ENCODE measurements around the gene CADM1.

Gene CADM1

GRCh38 chr11:115515647-115516395, 11.6 kb upstream of the CADM1 start:
- DNase-seq (ENCODE audit: low spot score) = no peak

DNA sequence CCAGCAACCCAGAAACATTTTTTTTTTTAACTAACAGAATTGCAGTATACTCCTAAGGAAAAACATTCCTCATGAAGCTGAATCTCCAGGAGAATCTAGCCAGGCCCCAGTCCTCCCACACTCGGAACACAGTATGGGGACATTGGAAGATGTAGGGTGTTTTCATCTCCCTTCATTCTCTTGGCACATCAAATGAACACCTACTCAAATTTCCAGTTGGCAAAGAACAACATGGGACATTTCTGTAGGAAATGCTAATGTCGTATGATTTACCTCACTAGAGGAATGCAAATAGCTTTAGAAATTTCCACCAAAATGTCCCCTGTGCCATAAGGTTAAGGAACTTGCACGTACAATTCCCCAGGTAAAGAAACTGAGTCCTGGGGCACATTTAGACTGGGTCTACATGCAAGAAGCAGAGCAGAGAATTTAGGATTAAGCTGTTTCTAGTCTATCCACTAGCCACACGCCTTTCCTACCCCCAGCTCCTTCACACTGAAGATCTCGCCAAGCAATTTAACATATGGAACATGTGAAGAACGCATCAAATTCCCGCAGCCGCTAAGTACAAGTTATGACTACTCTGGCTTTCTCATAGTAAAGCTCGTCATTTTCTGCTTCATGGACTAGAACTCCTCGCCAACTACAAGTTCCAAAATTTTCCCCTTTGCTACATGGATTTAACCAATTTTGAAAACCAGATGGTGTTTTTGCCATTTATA, 2.9 kb upstream of the CADM1 start:
- no peak for DNase-seq (ENCODE audit: low spot score)

DNA sequence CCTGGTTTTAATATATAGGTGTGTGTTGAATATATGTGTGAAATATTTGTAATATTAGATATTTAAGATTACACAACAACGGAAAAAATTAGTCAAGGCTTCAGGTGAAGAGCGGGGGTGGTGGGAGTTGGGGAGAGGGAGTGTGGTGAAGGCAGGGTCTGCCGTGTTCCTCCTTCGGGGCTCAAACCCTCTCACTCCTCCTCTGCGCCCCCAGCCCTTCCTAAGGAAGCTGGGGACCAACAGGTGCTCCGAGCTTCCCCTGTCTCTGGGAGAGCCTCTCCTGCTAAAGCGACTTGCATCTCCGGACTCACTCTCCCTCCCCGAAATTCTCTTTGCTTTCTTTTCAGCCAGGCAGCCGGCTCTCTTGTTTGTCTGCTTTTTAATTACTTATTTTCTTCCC, 960 bp upstream of the CADM1 start:
- no peak for DNase-seq (ENCODE audit: low spot score)

DNA sequence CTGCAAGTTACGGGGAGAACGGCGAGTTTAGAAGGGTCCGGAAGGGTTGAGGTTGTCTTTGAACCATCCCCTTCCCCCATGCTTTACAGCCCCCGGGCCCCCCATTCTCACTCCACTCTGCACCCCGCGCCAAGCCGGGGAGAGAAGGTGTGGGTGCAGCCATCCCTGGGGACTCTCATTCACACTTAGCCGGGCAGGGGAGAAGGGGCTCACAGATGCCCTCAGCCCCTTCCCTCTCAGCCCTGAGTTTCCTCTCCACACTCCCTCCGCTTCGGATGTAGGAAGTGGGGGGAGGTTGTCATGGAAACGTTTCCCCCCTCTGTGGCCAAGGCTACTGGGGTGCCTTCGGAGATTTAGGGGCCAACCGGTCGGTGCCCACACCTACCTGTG, 334 bp downstream of the CADM1 start:
- no peak for DNase-seq (ENCODE audit: low spot score)

DNA sequence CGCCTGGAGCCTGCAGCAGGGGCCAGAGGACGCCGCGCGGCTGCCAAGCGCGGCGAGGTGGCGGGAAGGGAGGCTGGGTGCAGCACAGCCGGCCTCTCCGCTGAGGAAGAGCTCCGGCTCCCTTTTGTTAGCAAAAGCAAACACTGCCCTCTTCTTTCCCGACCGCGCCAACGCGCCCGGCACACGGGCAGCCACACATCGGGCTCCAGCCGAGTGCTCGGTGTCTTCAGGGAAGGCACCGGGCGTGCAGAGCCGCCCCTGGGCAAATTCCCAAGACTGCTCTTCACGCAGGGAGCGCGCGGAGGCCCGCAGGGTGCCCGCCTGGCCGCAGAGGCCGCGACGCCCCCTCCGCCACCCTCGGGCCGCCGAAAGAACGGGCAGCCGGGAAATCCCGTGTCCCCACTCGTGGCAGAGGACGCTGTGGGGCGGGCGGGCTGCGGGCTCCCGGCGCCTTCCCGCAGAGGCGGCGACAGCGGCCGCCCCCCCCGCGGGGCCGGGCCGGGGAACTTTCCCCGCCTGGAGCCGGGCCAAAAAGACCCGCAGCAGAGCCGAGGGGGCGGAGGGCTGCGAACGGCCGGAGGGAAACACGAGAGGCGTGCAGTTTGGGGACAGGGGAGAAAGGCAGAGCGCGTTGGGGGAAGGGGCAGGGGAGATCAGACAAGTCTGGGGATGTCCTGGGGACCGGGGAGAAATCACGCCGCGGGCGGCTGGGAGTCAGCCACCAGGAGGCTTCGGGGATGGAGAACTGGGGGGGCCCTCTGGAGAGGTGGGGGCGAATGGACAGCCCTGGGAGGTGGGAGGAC, 931 bp downstream of the CADM1 start:
- DNase-seq (ENCODE audit: low spot score) = peak; percentile 21

DNA sequence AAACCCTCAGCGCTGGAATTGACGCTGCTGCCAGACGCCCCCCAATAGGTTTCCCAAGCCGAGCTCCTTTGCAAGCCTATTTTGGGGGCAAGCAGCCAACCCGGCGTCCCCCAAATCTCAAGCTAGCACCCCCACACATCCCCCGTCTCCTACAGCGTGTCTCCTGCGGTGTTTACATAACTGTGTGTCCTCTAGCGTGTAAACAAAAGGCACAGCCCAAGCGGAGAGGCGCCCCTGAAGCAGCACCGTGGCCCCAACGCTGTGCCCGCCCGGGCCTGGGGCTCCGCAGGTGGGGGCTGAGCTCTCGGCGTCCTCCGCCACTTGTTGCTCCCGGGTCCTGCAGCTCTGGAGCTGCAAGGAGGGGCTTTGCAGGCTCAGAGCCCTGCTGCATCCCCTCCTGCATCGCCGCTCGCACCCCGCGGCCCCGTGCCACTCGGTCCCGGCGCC, 1.6 kb downstream of the CADM1 start:
- DNase-seq (ENCODE audit: low spot score) = no peak

- DNase-seq (ENCODE audit: low spot score) = no peak
These were observed 2.2 kb downstream of the CADM1 start for GRCh38 chr11:115501893-115502589.

GRCh38 chr11:115501502-115501892, 2.7 kb downstream of the CADM1 start:
- DNase-seq (ENCODE audit: low spot score) = no peak

GRCh38 chr11:115500547-115501501, 3.4 kb downstream of the CADM1 start:
- no peak for DNase-seq (ENCODE audit: low spot score)

DNA sequence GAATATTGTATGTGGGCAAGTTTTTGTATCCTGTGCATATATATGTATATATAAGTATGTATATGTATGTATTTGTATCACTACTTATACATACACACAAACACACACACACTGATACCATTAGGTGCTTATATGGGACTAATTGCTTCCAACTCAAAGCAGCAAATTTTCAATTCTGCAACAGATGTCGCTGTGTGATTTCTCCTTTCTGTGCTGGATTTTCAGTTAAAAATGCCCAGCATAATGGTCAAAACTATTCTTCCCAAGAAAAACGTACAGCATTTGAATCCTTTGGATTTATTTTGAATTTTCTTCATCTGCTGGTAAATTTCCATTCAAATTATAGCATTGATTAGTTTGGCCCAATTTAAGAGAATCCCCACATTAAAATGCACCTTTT, 4.3 kb downstream of the CADM1 start:
- no peak for DNase-seq (ENCODE audit: low spot score)

GRCh38 chr11:115499241-115499799, 4.9 kb downstream of the CADM1 start:
- no peak for DNase-seq (ENCODE audit: low spot score)

DNA sequence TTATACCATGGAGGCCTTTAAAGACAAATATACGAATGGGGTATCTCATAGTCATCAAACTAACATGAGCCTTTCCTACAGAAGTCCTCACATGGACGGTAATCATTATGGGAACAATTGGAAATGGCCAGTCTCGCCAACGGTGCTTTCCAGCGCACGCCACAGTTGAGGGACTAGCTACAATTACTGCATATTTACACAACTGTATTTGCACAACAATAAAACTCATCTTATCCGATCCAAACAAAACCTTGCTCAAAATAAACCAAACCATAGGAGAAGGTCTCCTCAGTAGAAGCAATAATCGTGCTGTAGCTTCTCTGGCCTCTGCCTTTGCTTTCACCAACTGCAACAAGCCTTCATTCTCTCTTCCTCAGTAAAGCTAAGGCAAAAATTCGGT, 5.9 kb downstream of the CADM1 start:
- no peak for DNase-seq (ENCODE audit: low spot score)

DNA sequence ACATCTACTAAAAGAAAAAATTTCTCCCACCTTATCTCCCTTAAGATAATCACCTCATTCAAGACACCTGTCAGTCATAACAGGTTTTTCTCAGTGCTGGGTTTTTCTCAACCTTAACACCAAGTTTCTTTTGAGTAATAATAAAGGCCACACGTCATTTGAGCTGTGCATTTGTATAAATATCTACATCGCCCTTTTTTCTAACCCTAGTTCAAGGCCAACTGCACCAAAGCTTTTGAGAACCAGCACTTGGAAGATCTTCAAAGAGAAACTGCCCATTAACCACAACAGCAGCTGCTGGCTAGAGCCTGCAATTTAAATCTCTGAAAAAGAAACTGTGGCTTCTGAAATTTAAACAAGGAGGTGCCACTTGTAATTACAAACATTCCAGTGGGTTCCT, 6.9 kb downstream of the CADM1 start:
- no peak for DNase-seq (ENCODE audit: low spot score)

- DNase-seq (ENCODE audit: low spot score) = no peak
These were observed 7.3 kb downstream of the CADM1 start for GRCh38 chr11:115496892-115497291.

- DNase-seq (ENCODE audit: low spot score) = no peak
These were observed 10.3 kb downstream of the CADM1 start for GRCh38 chr11:115493905-115494304.

- DNase-seq (ENCODE audit: low spot score) = no peak
These were observed 10.7 kb downstream of the CADM1 start for GRCh38 chr11:115493488-115493887.

GRCh38 chr11:115489466-115489865, 14.7 kb downstream of the CADM1 start:
- no peak for DNase-seq (ENCODE audit: low spot score)

DNA sequence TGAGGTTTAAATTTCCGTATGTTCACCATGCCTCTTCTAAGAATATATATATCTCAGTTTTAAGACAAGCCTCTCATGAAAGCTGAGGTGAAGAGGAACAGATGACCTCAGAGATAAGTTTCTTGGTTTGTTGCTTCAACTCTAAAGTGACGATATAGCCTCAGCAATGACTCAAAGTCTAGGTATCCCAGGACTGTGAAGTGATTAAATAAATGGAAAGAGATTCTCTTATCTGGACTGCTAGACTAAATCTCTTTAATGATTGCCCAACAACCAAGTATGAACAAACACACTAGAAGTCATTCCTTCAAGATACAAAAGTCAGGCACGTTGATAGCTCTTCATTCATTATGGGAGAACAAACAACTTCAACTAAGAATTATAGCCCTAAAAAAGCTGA, 15.3 kb downstream of the CADM1 start:
- DNase-seq (ENCODE audit: low spot score) = no peak

GRCh38 chr11:115481528-115481927, 22.7 kb downstream of the CADM1 start:
- DNase-seq (ENCODE audit: low spot score) = no peak

GRCh38 chr11:115480611-115481010, 23.6 kb downstream of the CADM1 start:
- DNase-seq (ENCODE audit: low spot score) = no peak

GRCh38 chr11:115477410-115477809, 26.8 kb downstream of the CADM1 start:
- DNase-seq (ENCODE audit: low spot score) = no peak
